Activated CD4-positive, alpha-beta T cell treated with anti-CD3 and anti-CD28 coated beads, Interleukin-2, amount 10 ng/mL, durations not matched to agents 24 days and 14 days (primary cell): ENCODE measurements around the gene TMEM201. TPM values are rescaled to one million over a fixed set of nuclear protein-coding genes. Genes with fewer than 3 reads are reported as not detected.

Source experiments
- DNase-seq: peaks from one replicate; pipeline ENCODE4 v3.0.0; 2022
- H3K27ac Mint-ChIP-seq: one replicate; pipeline ENCODE4 v1.8.0; 2022; ENCODE audit warnings: mild to moderate bottlenecking, mixed read lengths
- H3K27me3 Mint-ChIP-seq: one replicate; pipeline ENCODE4 v1.8.0; 2022; ENCODE audit warnings: mixed read lengths
- H3K36me3 Mint-ChIP-seq: one replicate; pipeline ENCODE4 v1.8.0; 2022; ENCODE audit warnings: low read depth, mild to moderate bottlenecking, mixed read lengths
- H3K4me1 Mint-ChIP-seq: one replicate; pipeline ENCODE4 v1.8.0; 2021; ENCODE audit warnings: mixed read lengths
- H3K4me3 Mint-ChIP-seq: one replicate; pipeline ENCODE4 v1.8.0; 2022; ENCODE audit warnings: mild to moderate bottlenecking, moderate library complexity, mixed read lengths
- H3K9me3 Mint-ChIP-seq: one replicate; pipeline ENCODE4 v1.8.0; 2021; ENCODE audit warnings: mixed read lengths
- intact Hi-C: fragments of 100-400 bp; cut with micrococcal nuclease; formaldehyde crosslinking; loops from one replicate; pipeline ENCODE4 v1.15.1; 2023
- total RNA-seq: library from RNA; stranded (reverse); gene quantifications from 2 replicates; pipeline ENCODE4 v1.2.3, GENCODE V29; 2022

The TMEM201 gene
- 35.9 and 37.3 TPM in 2 replicates for total RNA-seq

GRCh38 chr1:9588551-9589143 lies at the start of gene TMEM201:
Gene TMEM201, plus strand, starts transcription at chr1:9588911. Its CDS starts 20 bp downstream, at chr1:9588931.
- DNase-seq, result peak; percentile 99
- peak within 1 kb of the TSS; percentile 71 for H3K27ac Mint-ChIP-seq
- no peaks in the 10 kb centered on the region for H3K9me3 Mint-ChIP-seq
- H3K27me3 Mint-ChIP-seq, result no peaks in the 10 kb centered on the region
- peak within 1 kb of the TSS; percentile 88 for H3K4me3 Mint-ChIP-seq
- H3K4me1 Mint-ChIP-seq, result peaks cover 21% of the 10 kb centered on the region
- peaks cover 5% of the 10 kb centered on the region for H3K36me3 Mint-ChIP-seq
- intact Hi-C loops, result loop anchor here (1.0 kb wide), 1 partner anchor 48 kb away; no protein-coding TSS in a partner anchor

DNA sequence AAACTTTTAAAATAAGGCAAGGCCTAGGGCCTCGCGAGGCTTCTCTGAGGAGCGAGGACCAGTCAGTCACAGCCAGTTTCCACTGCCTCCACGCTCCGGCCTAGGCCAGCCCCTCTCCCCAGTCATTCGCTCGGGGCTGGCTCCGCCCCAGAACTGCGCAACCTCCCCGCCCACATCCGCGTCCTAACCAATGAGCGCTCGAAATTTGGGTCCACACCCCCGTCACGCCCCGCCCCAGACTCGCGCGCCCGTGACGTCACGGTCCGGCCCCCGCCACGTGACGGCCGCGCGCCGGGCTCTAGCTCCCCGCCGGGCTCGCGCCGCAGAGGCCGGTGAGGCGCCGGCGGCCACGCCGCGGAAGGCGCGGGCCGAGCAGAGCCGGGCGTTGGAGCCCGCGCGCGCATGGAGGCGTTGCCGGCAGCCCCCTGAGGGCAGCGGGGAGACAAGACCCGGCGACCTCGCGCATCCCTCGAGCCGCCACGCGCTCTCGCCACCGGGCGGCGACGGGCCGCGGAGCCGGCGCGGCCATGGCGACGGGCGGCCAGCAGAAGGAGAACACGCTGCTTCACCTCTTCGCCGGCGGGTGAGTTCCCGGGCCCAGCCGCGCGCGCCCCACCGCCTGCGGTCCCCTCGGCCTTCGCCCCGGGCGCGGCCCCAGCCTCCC lies 49.4 kb upstream of the TMEM201 start, which contains the start of gene SLC25A33:
TSS of gene SLC25A33 (plus strand) at position 301 of the 664 bp plus-strand sequence. CDS start at position 528, 227 bp downstream.
- Mint-ChIP-seq H3K36me3 (peaks cover 19% of the 10 kb centered on the region), H3K4me3 (peak within 1 kb of the TSS; percentile 95), H3K27ac (peak within 1 kb of the TSS; percentile 87), H3K27me3 (no peaks in the 10 kb centered on the region), H3K4me1 (peaks cover 30% of the 10 kb centered on the region), H3K9me3 (no peaks in the 10 kb centered on the region)
- peak; percentile 100 for DNase-seq
- intact Hi-C loops, result loop anchor here (1.0 kb wide), 1 partner anchor 371 kb away; the partner anchor contains the start of gene CTNNBIP1

DNA sequence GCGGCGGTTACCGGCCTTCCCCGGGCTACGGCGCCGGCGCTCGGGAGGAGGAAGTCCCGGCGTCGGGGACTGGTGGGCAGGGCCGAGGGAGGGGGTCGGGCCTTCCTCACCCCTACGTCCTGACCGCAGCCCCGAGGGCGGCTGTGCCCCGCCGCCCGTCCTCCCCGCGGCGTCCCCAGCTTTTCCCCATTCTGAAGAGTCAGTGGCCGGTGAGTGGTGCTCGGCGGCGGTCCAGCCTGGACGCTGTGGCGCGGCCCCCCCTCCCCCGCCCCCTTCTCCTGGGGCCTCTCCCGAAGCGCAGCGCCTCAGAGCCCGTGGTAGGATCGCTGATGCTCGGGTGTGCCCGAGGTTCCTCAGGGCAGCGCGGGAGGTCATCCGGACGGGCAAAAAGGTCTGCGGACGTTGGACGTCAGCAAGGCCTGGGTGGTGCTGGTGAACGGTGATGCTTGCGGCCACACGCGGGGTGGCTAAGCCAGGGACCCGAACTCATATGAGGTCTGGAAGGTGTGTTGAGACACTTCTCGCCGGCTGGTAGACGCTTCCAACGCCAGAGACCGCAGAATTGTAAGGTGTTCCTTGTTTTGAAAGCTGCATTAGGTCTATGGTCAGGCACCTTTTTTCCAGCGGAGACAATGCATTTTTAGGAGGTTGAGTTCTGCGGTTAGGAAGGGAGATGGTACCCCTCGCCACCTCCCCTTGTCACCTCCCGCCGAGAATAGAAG lies 48.7 kb upstream of the TMEM201 start:
- DNase-seq, result peak; percentile 89
- intact Hi-C loops, result loop anchor here (1.0 kb wide), 2 partner anchors 48 to 370 kb away; partner anchors contain the start of genes CTNNBIP1 and TMEM201
- H3K9me3 Mint-ChIP-seq, result no peaks in the 10 kb centered on the region
- H3K4me3 Mint-ChIP-seq, result peak overlapping the region; percentile 95
- peaks cover 21% of the 10 kb centered on the region for H3K36me3 Mint-ChIP-seq
- peaks cover 34% of the 10 kb centered on the region for H3K4me1 Mint-ChIP-seq
- no peaks in the 10 kb centered on the region for H3K27me3 Mint-ChIP-seq
- peak overlapping the region; percentile 85 for H3K27ac Mint-ChIP-seq

DNA sequence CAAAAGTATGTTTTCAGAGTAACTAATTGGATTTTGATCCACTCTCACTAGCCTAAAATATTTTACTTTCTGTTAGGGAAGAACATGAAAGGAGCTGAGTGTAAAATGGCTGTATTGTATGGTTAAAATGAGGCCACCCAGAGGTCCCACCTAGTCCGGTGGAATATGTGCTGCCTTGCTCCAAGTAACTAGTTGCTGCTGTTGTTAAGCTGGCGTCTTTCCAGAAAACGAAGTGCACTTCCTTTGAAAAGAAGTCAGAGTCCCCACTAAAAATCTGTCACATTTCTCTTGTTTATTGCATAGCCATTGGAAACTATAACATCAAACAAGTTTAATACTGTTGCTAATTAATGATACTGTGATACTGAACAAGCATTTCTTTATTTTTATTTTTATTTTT lies 46.3 kb upstream of the TMEM201 start:
- Mint-ChIP-seq H3K4me1 (peaks cover 32% of the 10 kb centered on the region), H3K36me3 (peaks cover 22% of the 10 kb centered on the region), H3K27ac (no peak overlapping the region), H3K27me3 (no peaks in the 10 kb centered on the region), H3K9me3 (no peaks in the 10 kb centered on the region), H3K4me3 (peak overlapping the region; percentile 29)
- no peak for DNase-seq
- intact Hi-C loops, result no loop called here

- no peaks in the 10 kb centered on the region for H3K9me3 Mint-ChIP-seq
- intact Hi-C loops, result no loop called here
- H3K4me3 Mint-ChIP-seq, result no peak overlapping the region
- no peak for DNase-seq
- H3K4me1 Mint-ChIP-seq, result peaks cover 21% of the 10 kb centered on the region
- H3K27me3 Mint-ChIP-seq, result no peaks in the 10 kb centered on the region
- no peak overlapping the region for H3K27ac Mint-ChIP-seq
- peaks cover 30% of the 10 kb centered on the region for H3K36me3 Mint-ChIP-seq
These were observed 43.8 kb upstream of the TMEM201 start for GRCh38 chr1:9544926-9545325.

DNA sequence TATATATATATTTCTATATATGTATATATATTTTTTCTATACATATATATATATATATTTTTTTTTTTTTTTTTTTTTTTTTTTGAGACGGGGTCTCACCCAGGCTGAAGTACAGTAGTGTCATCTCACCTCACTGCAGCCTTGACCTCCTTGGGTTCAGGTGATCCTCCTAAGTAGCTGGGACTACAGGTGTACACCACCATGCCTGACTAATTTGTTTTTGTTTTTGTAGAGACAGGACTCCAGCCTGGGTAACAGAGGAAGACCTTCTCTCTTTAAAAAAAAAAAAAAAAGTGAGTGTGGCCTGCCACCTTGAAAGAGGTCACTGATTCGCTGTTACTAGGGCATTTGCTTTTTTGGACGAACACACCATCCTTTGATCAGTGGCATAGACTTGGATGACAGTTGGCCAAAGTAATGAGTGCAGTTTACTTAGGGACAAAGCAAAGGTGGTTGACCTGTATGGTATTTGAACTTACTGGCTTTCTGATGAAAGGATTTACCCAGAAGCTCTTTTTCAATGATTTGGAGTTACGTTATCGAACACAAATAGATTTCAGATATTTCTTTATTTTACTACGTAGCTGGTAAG lies 38.7 kb upstream of the TMEM201 start:
- intact Hi-C loops, result no loop called here
- Mint-ChIP-seq H3K36me3 (peaks cover 12% of the 10 kb centered on the region), H3K9me3 (no peaks in the 10 kb centered on the region), H3K4me3 (no peak overlapping the region), H3K4me1 (peaks cover 4% of the 10 kb centered on the region), H3K27me3 (no peaks in the 10 kb centered on the region), H3K27ac (no peak overlapping the region)
- DNase-seq, result no peak

DNA sequence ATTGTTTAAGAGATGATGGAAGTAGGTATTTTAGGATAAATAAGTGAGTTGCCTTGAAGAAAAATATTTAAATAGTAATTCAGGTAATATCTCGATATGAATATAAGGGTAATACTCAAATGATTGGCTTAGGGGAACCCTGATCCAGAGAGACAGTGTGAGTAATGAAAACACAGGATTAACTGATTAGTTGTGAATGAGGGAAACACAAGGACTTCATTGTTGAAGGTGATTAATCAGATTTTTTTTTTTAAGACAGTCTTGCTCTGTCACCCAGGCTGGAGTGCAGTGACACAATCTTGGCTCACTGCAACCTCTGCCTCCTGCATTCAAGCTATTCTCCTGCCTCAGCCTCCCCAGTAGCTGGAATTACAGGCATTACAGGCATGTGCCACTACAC lies 36.7 kb upstream of the TMEM201 start:
- no peaks in the 10 kb centered on the region for H3K27me3 Mint-ChIP-seq
- H3K4me3 Mint-ChIP-seq, result no peak overlapping the region
- no peak for DNase-seq
- H3K36me3 Mint-ChIP-seq, result peaks cover 24% of the 10 kb centered on the region
- intact Hi-C loops, result no loop called here
- H3K27ac Mint-ChIP-seq, result no peak overlapping the region
- H3K9me3 Mint-ChIP-seq, result no peaks in the 10 kb centered on the region
- H3K4me1 Mint-ChIP-seq, result peaks cover 6% of the 10 kb centered on the region

DNA sequence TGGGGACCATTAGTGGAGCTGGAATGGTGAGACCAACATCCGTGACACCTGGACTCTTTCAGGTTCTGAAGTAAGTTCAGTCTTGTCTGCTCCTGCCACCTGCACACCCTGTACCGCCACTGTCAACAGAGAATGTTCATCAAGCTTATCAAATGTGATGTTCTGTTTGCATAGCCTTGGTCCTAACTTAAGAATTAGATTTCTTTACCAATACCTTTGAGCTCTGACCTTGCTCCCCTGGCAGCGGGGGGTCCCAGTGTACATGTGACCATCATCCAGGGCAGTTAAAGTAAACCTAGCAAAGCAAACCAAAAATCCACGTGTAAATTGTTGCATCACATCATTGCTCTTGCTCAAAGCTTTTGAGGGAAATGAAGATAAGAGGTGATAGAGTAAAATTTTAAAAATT lies 35.0 kb upstream of the TMEM201 start:
- Mint-ChIP-seq H3K4me3 (no peak overlapping the region), H3K27me3 (no peaks in the 10 kb centered on the region), H3K9me3 (no peaks in the 10 kb centered on the region), H3K4me1 (peaks cover 14% of the 10 kb centered on the region), H3K27ac (no peak overlapping the region), H3K36me3 (peaks cover 34% of the 10 kb centered on the region)
- intact Hi-C loops, result no loop called here
- no peak for DNase-seq

DNA sequence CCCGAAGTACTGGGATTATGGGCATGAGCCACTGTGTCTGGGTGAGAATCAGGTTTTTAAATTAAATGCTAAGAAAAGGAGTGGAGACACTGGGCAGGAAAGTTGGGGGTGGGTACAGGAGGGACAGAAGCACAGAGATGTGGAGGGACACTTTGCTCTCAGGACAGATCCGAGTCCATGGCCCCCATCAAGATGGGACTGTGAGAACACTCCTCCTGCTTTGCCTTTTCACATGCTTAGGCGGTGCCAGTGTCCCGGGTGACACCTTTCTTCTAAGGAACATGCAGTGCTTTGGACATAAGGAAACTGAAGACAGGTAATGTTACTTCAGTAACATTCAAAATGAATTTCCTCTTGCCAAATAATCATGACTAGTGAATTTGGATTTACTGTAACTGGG lies 32.8 kb upstream of the TMEM201 start:
- peaks cover 34% of the 10 kb centered on the region for H3K36me3 Mint-ChIP-seq
- H3K27me3 Mint-ChIP-seq, result no peaks in the 10 kb centered on the region
- H3K4me3 Mint-ChIP-seq, result no peak overlapping the region
- H3K4me1 Mint-ChIP-seq, result peaks cover 23% of the 10 kb centered on the region
- H3K27ac Mint-ChIP-seq, result no peak overlapping the region
- DNase-seq, result no peak
- intact Hi-C loops, result no loop called here
- H3K9me3 Mint-ChIP-seq, result no peaks in the 10 kb centered on the region

DNA sequence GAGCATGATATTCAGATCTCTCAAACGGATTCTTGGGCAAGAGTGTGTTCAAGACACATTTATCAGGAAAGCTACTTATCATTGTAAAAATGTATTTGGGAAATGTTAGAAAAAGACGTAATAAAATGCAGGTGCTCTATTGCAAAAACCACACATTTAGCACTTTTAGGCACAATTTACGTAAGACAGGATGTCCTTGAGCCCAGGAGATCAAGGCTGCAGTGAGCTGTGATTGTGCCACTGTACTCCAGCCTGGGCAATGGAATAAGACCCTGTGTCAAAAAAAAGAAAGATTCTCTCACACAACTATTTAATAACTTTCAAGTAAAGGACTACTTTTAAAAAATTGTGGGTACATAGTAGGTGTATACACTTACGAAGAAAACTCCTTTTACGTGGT lies 31.1 kb upstream of the TMEM201 start:
- H3K4me3 Mint-ChIP-seq, result no peak overlapping the region
- no peak for DNase-seq
- no peak overlapping the region for H3K27ac Mint-ChIP-seq
- peaks cover 24% of the 10 kb centered on the region for H3K4me1 Mint-ChIP-seq
- H3K9me3 Mint-ChIP-seq, result no peaks in the 10 kb centered on the region
- intact Hi-C loops, result no loop called here
- H3K27me3 Mint-ChIP-seq, result no peaks in the 10 kb centered on the region
- peaks cover 34% of the 10 kb centered on the region for H3K36me3 Mint-ChIP-seq

- Mint-ChIP-seq H3K27ac (no peak overlapping the region), H3K27me3 (no peaks in the 10 kb centered on the region), H3K36me3 (peaks cover 37% of the 10 kb centered on the region), H3K4me3 (no peak overlapping the region), H3K9me3 (no peaks in the 10 kb centered on the region), H3K4me1 (peaks cover 24% of the 10 kb centered on the region)
- intact Hi-C loops, result no loop called here
- no peak for DNase-seq
These were observed 30.3 kb upstream of the TMEM201 start for GRCh38 chr1:9558271-9558945.

GRCh38 chr1:9558946-9559545 lies 29.7 kb upstream of the TMEM201 start:
- H3K27me3 Mint-ChIP-seq, result no peaks in the 10 kb centered on the region
- intact Hi-C loops, result no loop called here
- H3K9me3 Mint-ChIP-seq, result no peaks in the 10 kb centered on the region
- no peak for DNase-seq
- H3K4me3 Mint-ChIP-seq, result no peak overlapping the region
- no peak overlapping the region for H3K27ac Mint-ChIP-seq
- H3K4me1 Mint-ChIP-seq, result peaks cover 24% of the 10 kb centered on the region
- H3K36me3 Mint-ChIP-seq, result peaks cover 41% of the 10 kb centered on the region

DNA sequence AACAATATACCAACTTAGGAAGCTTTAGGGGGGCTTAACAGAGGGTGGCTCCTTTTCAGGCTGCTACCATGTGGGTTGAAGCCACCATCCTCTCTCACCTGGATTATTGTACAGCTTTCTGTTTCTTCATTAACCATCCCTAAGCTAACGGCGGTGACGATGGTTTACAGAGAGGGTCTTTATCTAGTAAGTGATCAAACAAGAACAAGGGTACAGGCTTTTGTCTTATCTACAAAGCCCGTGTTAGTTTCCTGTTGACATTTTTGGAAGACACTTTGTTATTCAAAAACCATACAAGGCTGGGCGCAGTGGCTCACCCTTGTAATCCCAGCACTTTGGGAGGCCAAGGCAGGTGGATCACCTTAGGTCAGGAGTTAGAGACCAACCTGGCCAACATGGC lies 29.0 kb upstream of the TMEM201 start:
- no peak for DNase-seq
- Mint-ChIP-seq H3K4me1 (peaks cover 24% of the 10 kb centered on the region), H3K27me3 (no peaks in the 10 kb centered on the region), H3K27ac (no peak overlapping the region), H3K4me3 (no peak overlapping the region), H3K9me3 (no peaks in the 10 kb centered on the region), H3K36me3 (peaks cover 43% of the 10 kb centered on the region)
- intact Hi-C loops, result no loop called here
